Hepatocyte (in vitro differentiated cells): ENCODE results near the gene SPATS1. TPM values are rescaled to one million over a fixed set of nuclear protein-coding genes. Genes with fewer than 3 reads are reported as not detected.
"Not testable (repeated sequence)": the region's sequence is repeated elsewhere in the genome, so short reads cannot be mapped to it uniquely, and the experiment has no call there.

Experiments
- DNase-seq: peaks from one replicate; pipeline ENCODE4 v3.0.0-alpha.2; 2016; ENCODE audit warnings: low spot score
- H2AFZ ChIP-seq: fragments of 200-600 bp; sonication (generic); 2 replicates; pipeline ENCODE4 v1.6.0; 2016; ENCODE audit warnings: antibody characterized with exemption, mild to moderate bottlenecking
- H3K27ac ChIP-seq: fragments of 200-600 bp; sonication (generic); 2 replicates; pipeline ENCODE4 v1.5.1; 2016; ENCODE audit warnings: mild to moderate bottlenecking
- H3K27me3 ChIP-seq: fragments of 200-600 bp; sonication (generic); 2 replicates; pipeline ENCODE4 v1.6.1; 2016
- H3K36me3 ChIP-seq: fragments of 200-600 bp; sonication (generic); replicated peaks from 2 replicates; pipeline ENCODE4 v1.5.1; 2016; ENCODE audit warnings: low read depth; ENCODE audit not compliant: insufficient read depth
- H3K4me1 ChIP-seq: fragments of 200-600 bp; sonication (generic); 2 replicates; pipeline ENCODE4 v1.5.1; 2016; ENCODE audit warnings: mild to moderate bottlenecking, moderate library complexity; ENCODE audit not compliant: insufficient read depth
- H3K4me2 ChIP-seq: fragments of 200-600 bp; sonication (generic); 2 replicates; pipeline ENCODE4 v1.6.0; 2016
- H3K4me3 ChIP-seq: fragments of 200-600 bp; sonication (generic); 2 replicates; pipeline ENCODE4 v1.5.1; 2016; ENCODE audit warnings: mild to moderate bottlenecking
- H3K79me2 ChIP-seq: fragments of 200-600 bp; sonication (generic); 2 replicates; pipeline ENCODE4 v1.6.0; 2017; ENCODE audit warnings: mild to moderate bottlenecking
- H3K9me2 ChIP-seq: fragments of 200-600 bp; sonication (generic); replicated peaks from 2 replicates; pipeline ENCODE4 v1.6.0; 2017; ENCODE audit warnings: mild to moderate bottlenecking; ENCODE audit not compliant: insufficient read depth
- H3K9me3 ChIP-seq: fragments of 200-600 bp; sonication (generic); 2 replicates; pipeline ENCODE4 v1.5.1; 2016; ENCODE audit warnings: low read depth, mild to moderate bottlenecking
- H4K20me1 ChIP-seq: fragments of 200-600 bp; sonication (generic); 2 replicates; pipeline ENCODE4 v1.6.0; 2016; ENCODE audit warnings: mild to moderate bottlenecking; ENCODE audit not compliant: insufficient read depth, poor library complexity, severe bottlenecking
- CTCF ChIP-seq: fragments of 200-600 bp; sonication (generic); IDR thresholded peaks from 2 replicates; pipeline ENCODE4 v1.5.1; 2016; ENCODE audit warnings: antibody characterized with exemption, mild to moderate bottlenecking; ENCODE audit not compliant: poor library complexity
- EZH2 ChIP-seq: fragments of 200-600 bp; sonication (generic); IDR thresholded peaks from 2 replicates; pipeline ENCODE4 v1.6.1; 2016; ENCODE audit warnings: antibody characterized with exemption, mild to moderate bottlenecking, borderline replicate concordance
- EZH2phosphoT487 ChIP-seq: fragments of 200-600 bp; sonication (generic); IDR thresholded peaks from one replicate; pipeline ENCODE4 v1.6.1; 2018; ENCODE audit warnings: antibody characterized with exemption, mild to moderate bottlenecking, low read depth, moderate library complexity; ENCODE audit not compliant: unreplicated experiment, severe bottlenecking
- WGBS: methylation state at CpG from one replicate; pipeline ENCODE4 v1.1.6; 2016; ENCODE audit warnings: low lambda C conversion rate; ENCODE audit errors: missing lambda C conversion rate; 5-methylcytosine and 5-hydroxymethylcytosine counted together
- polyA plus RNA-seq: library from polyadenylated mRNA; unstranded; fragments of >200 nt; fragmentation: Nextera tagmentation; extraction: Ambion mirVana; gene quantifications from 2 replicates; pipeline ENCODE4 v1.2.1, GENCODE V29; 2016
- total RNA-seq: library from RNA; depleted of rRNA; stranded (reverse); fragments of >200 nt; gene quantifications from 2 replicates; pipeline ENCODE4 v1.2.3, GENCODE V29; 2014

Gene SPATS1
- total and polyA plus RNA-seq, 2 experiments from 2014 or later = not detected

GRCh38 chr6:44311767-44312166 lies 30.7 kb upstream of the SPATS1 start:
- H3K27ac ChIP-seq = no peak overlapping the region
- no peaks in the 10 kb centered on the region for H4K20me1 ChIP-seq
- no peaks in the 10 kb centered on the region for H3K36me3 ChIP-seq
- H3K4me1 ChIP-seq = peaks cover 7% of the 10 kb centered on the region
- H3K4me3 ChIP-seq = no peak overlapping the region
- H3K9me3 ChIP-seq = no peaks in the 10 kb centered on the region
- H2AFZ ChIP-seq = no peak overlapping the region
- no peaks in the 10 kb centered on the region for H3K9me2 ChIP-seq
- peaks cover 3% of the 10 kb centered on the region for H3K27me3 ChIP-seq
- TF ChIP-seq CTCF = no peak
- no peak for TF ChIP-seq EZH2phosphoT487
- TF ChIP-seq EZH2 = no peak
- H3K4me2 ChIP-seq = peak overlapping the region; percentile 88
- 90% methylated on average over 3 of the region's 3 CpGs for WGBS
- DNase-seq = no peak
- peaks cover 13% of the 10 kb centered on the region for H3K79me2 ChIP-seq

GRCh38 chr6:44312901-44313788 lies 29.3 kb upstream of the SPATS1 start, which contains the start of gene AARS2:
TSS of gene AARS2 (minus strand) at chr6:44313347. CDS start at chr6:44313323, 24 bp downstream.
- Histone ChIP-seq H3K4me2 (peak within 1 kb of the TSS; percentile 88), H4K20me1 (no peaks in the 10 kb centered on the region), H3K9me2 (no peaks in the 10 kb centered on the region), H3K9me3 (no peaks in the 10 kb centered on the region), H2AFZ (peak within 1 kb of the TSS; percentile 100), H3K79me2 (peaks cover 13% of the 10 kb centered on the region), H3K27me3 (peaks cover 3% of the 10 kb centered on the region), H3K4me3 (peak within 1 kb of the TSS; percentile 92), H3K4me1 (peaks cover 7% of the 10 kb centered on the region), H3K36me3 (no peaks in the 10 kb centered on the region), H3K27ac (peak within 1 kb of the TSS; percentile 75)
- TF ChIP-seq CTCF = peak; percentile 98
- no peak for TF ChIP-seq EZH2
- TF ChIP-seq EZH2phosphoT487 = no peak
- WGBS = 3% methylated on average over 52 of the region's 52 CpGs
- DNase-seq = peak; percentile 92

GRCh38 chr6:44314657-44315056 lies 27.8 kb upstream of the SPATS1 start:
- not testable (repeated sequence) for H3K9me2 ChIP-seq, H3K27me3 ChIP-seq, H2AFZ ChIP-seq, H3K4me1 ChIP-seq, H3K9me3 ChIP-seq, H4K20me1 ChIP-seq, H3K36me3 ChIP-seq, DNase-seq, H3K27ac ChIP-seq, H3K4me2 ChIP-seq, H3K4me3 ChIP-seq
- 88% methylated on average over 8 of the region's 8 CpGs for WGBS
- peaks cover 13% of the 10 kb centered on the region for H3K79me2 ChIP-seq

- DNase-seq = no peak
- H3K9me3 ChIP-seq = no peaks in the 10 kb centered on the region
- peaks cover 14% of the 10 kb centered on the region for H3K27me3 ChIP-seq
- peaks cover 7% of the 10 kb centered on the region for H3K4me1 ChIP-seq
- H3K36me3 ChIP-seq = no peaks in the 10 kb centered on the region
- H3K4me3 ChIP-seq = no peak overlapping the region
- H3K9me2 ChIP-seq = no peaks in the 10 kb centered on the region
- no peak for TF ChIP-seq CTCF
- TF ChIP-seq EZH2 = no peak
- TF ChIP-seq EZH2phosphoT487 = no peak
- 87% methylated on average over 3 of the region's 3 CpGs for WGBS
- H3K79me2 ChIP-seq = peaks cover 13% of the 10 kb centered on the region
- no peak overlapping the region for H2AFZ ChIP-seq
- H4K20me1 ChIP-seq = no peaks in the 10 kb centered on the region
- H3K27ac ChIP-seq = no peak overlapping the region
- no peak overlapping the region for H3K4me2 ChIP-seq
Measured at GRCh38 chr6:44315516-44315915, 26.9 kb upstream of the SPATS1 start.
